PC-9 (cell line): ENCODE data around the gene UPK1B.
"Not testable (repeated sequence)": the region's sequence is repeated elsewhere in the genome, so short reads cannot be mapped to it uniquely, and the experiment has no call there.

Experiments
- CTCF ChIP-seq: fragments of 200-600 bp; sonication (generic); conservative IDR thresholded peaks from 2 replicates; pipeline ENCODE4 v1.6.1; 2017; ENCODE audit warnings: mixed run types, antibody characterized with exemption, mild to moderate bottlenecking, moderate library complexity
- EZH2 ChIP-seq: fragments of 200-600 bp; sonication (generic); IDR thresholded peaks from 2 replicates; pipeline ENCODE4 v1.8.0; 2017; ENCODE audit warnings: antibody characterized with exemption, low read depth

GRCh38 chr3:119130291-119130690, 43.1 kb upstream of the UPK1B start:
- TF ChIP-seq EZH2, CTCF: not testable (repeated sequence)
